TTC549 (cell line): ENCODE measurements around the gene NEK10.
A peak's percentile ranks its signal among the peaks of the same experiment; 100 is the strongest.
"Not testable (repeated sequence)": the region's sequence is repeated elsewhere in the genome, so short reads cannot be mapped to it uniquely, and the experiment has no call there.

Source experiments
- FAIRE-seq: peaks from 2 replicates; lab custom pipeline; 2012; peaks lifted over from hg19 to GRCh38; lab: Jason Lieb, UNC

NEK10 gene

GRCh38 chr3:27368831-27369607 is at the start of gene NEK10:
Gene NEK10 (minus strand): TSS chr3:27369383. CDS start chr3:27352882, 16,501 bp downstream.
- FAIRE-seq: peak; percentile 45

GRCh38 chr3:27415202-27415601 is 46.0 kb upstream of the NEK10 start:
- FAIRE-seq: no peak

GRCh38 chr3:27392950-27393679 is 23.9 kb upstream of the NEK10 start:
- FAIRE-seq: no peak

GRCh38 chr3:27392414-27392813 is 23.2 kb upstream of the NEK10 start:
- not testable (repeated sequence) for FAIRE-seq

- FAIRE-seq: no peak
These were observed 22.6 kb upstream of the NEK10 start for GRCh38 chr3:27391796-27392195.

GRCh38 chr3:27387625-27388024 is 18.4 kb upstream of the NEK10 start:
- FAIRE-seq: no peak

GRCh38 chr3:27385504-27385903 is 16.3 kb upstream of the NEK10 start:
- FAIRE-seq: no peak

GRCh38 chr3:27384191-27384590 is 15.0 kb upstream of the NEK10 start:
- no peak for FAIRE-seq

GRCh38 chr3:27380433-27381357 is 11.5 kb upstream of the NEK10 start:
- no peak for FAIRE-seq

- no peak for FAIRE-seq
These were observed 9.1 kb upstream of the NEK10 start for GRCh38 chr3:27378331-27378730.

- no peak for FAIRE-seq
These were observed 7.1 kb upstream of the NEK10 start for GRCh38 chr3:27376109-27376772.

GRCh38 chr3:27366062-27366591 is 3.1 kb downstream of the NEK10 start:
- no peak for FAIRE-seq

- no peak for FAIRE-seq
These were observed 8.8 kb downstream of the NEK10 start for GRCh38 chr3:27360113-27361078.

GRCh38 chr3:27358372-27358771 is 10.8 kb downstream of the NEK10 start:
- FAIRE-seq: no peak

GRCh38 chr3:27357665-27358258 is 11.4 kb downstream of the NEK10 start:
- FAIRE-seq: peak; percentile 79

- no peak for FAIRE-seq
These were observed 12.2 kb downstream of the NEK10 start for GRCh38 chr3:27356976-27357375.

- FAIRE-seq: no peak
These were observed 14.5 kb downstream of the NEK10 start for GRCh38 chr3:27354588-27355203.

GRCh38 chr3:27354161-27354560 is 15.0 kb downstream of the NEK10 start:
- no peak for FAIRE-seq

- no peak for FAIRE-seq
These were observed 16.0 kb downstream of the NEK10 start for GRCh38 chr3:27353221-27353620.

- FAIRE-seq: no peak
These were observed 17.1 kb downstream of the NEK10 start for GRCh38 chr3:27352047-27352446.
